ENCODE data around the gene C11orf68. TPM values are rescaled to one million over a fixed set of nuclear protein-coding genes. Genes with fewer than 3 reads are reported as not detected.
A peak's percentile ranks its signal among the peaks of the same experiment; 100 is the strongest.

The C11orf68 gene
- total and polyA plus RNA-seq, 4 donors: 17.9 to 38.8 (median 28.8) TPM

GRCh38 chr11:65898656-65899355 is 20.1 kb downstream of the C11orf68 start:
- ATAC-seq (ENCODE audit: insufficient read depth, low FRiP score) (no peak), DNase-seq (no peak)
- Histone ChIP-seq H3K4me1 (ENCODE audit: control insufficient read depth in 5 of 5, insufficient read depth in 5 of 5, low read length in 5 of 5) (peaks cover 0 to 7% (median 0%) of the 10 kb centered on the region in 5 donors), H3K9ac (ENCODE audit: insufficient read depth in 1 of 2, low read length in 2 of 2) (no peak overlapping the region), H3K9me3 (ENCODE audit: control insufficient read depth in 4 of 4, insufficient read depth in 3 of 4, low read length in 3 of 4) (no peaks in the 10 kb centered on the region), H3K27me3 (ENCODE audit: control insufficient read depth in 3 of 3, insufficient read depth in 3 of 3, low read length in 2 of 3) (peaks cover 0 to 56% (median 37%) of the 10 kb centered on the region in 3 donors), H3K4me3 (peak overlapping the region; percentile 59), H3K36me3 (ENCODE audit: control insufficient read depth in 4 of 4, insufficient read depth in 4 of 4, low read length in 4 of 4) (no peaks in the 10 kb centered on the region), H3K27ac (ENCODE audit: low read depth in 1 of 2, low read length in 1 of 2) (peak overlapping the region; percentile 86 to 93)
- TF ChIP-seq CTCF (IDR thresholded peaks at IDR 0.05; ENCODE audit: control extremely low read depth, extremely low read depth): no peak
- 25% methylated on average over 26 to 28 of the region's 28 CpGs for WGBS, 2 donors

GRCh38 chr11:65897020-65897471 is 21.8 kb downstream of the C11orf68 start:
- H3K9me3 ChIP-seq (ENCODE audit: control insufficient read depth in 4 of 4, insufficient read depth in 3 of 4, low read length in 3 of 4): no peaks in the 10 kb centered on the region
- 97 to 100% methylated on average over 4 of the region's 4 CpGs for WGBS, 2 donors
- no peak for ATAC-seq (ENCODE audit: insufficient read depth, low FRiP score)
- no peak for TF ChIP-seq CTCF (IDR thresholded peaks at IDR 0.05; ENCODE audit: control extremely low read depth, extremely low read depth)
- peaks cover 0 to 49% (median 33%) of the 10 kb centered on the region in 3 donors for H3K27me3 ChIP-seq (ENCODE audit: control insufficient read depth in 3 of 3, insufficient read depth in 3 of 3, low read length in 2 of 3)
- no peaks in the 10 kb centered on the region for H3K36me3 ChIP-seq (ENCODE audit: control insufficient read depth in 4 of 4, insufficient read depth in 4 of 4, low read length in 4 of 4)
- H3K9ac ChIP-seq (ENCODE audit: insufficient read depth in 1 of 2, low read length in 2 of 2): no peak overlapping the region
- peaks cover 0 to 15% (median 5%) of the 10 kb centered on the region in 5 donors for H3K4me1 ChIP-seq (ENCODE audit: control insufficient read depth in 5 of 5, insufficient read depth in 5 of 5, low read length in 5 of 5)
- no peak overlapping the region for H3K4me3 ChIP-seq
- no peak for DNase-seq
- H3K27ac ChIP-seq (ENCODE audit: low read depth in 1 of 2, low read length in 1 of 2): no peak overlapping the region

GRCh38 chr11:65896034-65896999 is 22.5 kb downstream of the C11orf68 start:
- no peak overlapping the region for H3K27ac ChIP-seq (ENCODE audit: low read depth in 1 of 2, low read length in 1 of 2)
- peaks cover 0 to 42% (median 30%) of the 10 kb centered on the region in 3 donors for H3K27me3 ChIP-seq (ENCODE audit: control insufficient read depth in 3 of 3, insufficient read depth in 3 of 3, low read length in 2 of 3)
- H3K4me3 ChIP-seq: no peak overlapping the region
- H3K36me3 ChIP-seq (ENCODE audit: control insufficient read depth in 4 of 4, insufficient read depth in 4 of 4, low read length in 4 of 4): no peaks in the 10 kb centered on the region
- TF ChIP-seq CTCF (IDR thresholded peaks at IDR 0.05; ENCODE audit: control extremely low read depth, extremely low read depth): no peak
- WGBS, 2 donors: 94% methylated on average over 14 of the region's 14 CpGs
- no peak overlapping the region for H3K9ac ChIP-seq (ENCODE audit: insufficient read depth in 1 of 2, low read length in 2 of 2)
- no peaks in the 10 kb centered on the region for H3K9me3 ChIP-seq (ENCODE audit: control insufficient read depth in 4 of 4, insufficient read depth in 3 of 4, low read length in 3 of 4)
- ATAC-seq (ENCODE audit: insufficient read depth, low FRiP score) (no peak), DNase-seq (no peak)
- H3K4me1 ChIP-seq (ENCODE audit: control insufficient read depth in 5 of 5, insufficient read depth in 5 of 5, low read length in 5 of 5): peaks cover 0 to 23% (median 5%) of the 10 kb centered on the region in 5 donors
